ENCODE data around the gene CLGN. TPM values are rescaled to one million over a fixed set of nuclear protein-coding genes. Genes with fewer than 3 reads are reported as not detected.

CLGN gene, protein sequence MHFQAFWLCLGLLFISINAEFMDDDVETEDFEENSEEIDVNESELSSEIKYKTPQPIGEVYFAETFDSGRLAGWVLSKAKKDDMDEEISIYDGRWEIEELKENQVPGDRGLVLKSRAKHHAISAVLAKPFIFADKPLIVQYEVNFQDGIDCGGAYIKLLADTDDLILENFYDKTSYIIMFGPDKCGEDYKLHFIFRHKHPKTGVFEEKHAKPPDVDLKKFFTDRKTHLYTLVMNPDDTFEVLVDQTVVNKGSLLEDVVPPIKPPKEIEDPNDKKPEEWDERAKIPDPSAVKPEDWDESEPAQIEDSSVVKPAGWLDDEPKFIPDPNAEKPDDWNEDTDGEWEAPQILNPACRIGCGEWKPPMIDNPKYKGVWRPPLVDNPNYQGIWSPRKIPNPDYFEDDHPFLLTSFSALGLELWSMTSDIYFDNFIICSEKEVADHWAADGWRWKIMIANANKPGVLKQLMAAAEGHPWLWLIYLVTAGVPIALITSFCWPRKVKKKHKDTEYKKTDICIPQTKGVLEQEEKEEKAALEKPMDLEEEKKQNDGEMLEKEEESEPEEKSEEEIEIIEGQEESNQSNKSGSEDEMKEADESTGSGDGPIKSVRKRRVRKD
- total RNA-seq (ENCODE audit: low replicate concordance) = 22.7 and 37.8 TPM in 2 replicates

DNA sequence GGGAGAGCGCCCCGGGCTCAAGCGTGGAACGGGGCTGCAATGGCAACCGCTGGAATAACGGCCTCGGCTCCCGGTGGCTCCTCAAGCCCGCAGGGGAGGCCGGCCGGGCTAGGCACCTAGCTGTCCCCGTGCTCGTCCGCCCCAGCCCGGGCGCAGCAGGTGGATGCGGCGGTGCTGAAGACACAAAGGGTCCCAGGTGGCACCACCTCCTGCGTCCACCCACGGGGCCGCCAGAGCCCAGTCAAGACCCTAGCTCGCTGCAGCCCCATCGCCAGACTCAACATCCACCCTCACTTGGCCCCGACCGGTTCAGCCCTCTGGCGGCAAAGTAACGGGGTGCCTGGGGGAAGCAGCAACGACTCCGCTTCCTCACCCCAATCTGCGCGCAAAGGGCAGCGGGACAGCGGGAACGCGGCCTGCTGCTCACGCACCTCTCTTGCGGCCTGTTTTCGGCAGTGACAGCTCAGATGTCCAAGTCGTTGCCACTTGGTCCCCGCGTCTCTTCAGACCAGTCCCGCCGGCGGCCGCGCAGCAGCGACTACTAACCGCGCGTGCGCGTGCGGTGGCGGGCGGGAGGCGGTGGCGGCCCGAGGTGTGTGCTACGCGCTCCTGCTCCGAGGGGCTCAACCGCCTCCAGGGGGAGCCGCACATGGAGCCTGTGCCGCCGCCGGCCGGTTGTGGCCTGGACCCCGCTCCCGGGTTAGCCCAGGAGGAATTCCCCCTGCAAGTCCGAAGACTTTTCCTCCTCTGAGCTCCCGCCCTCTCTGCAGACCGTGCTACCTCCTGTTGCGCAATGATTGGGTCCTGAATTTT lies at the start of gene CLGN:
Gene CLGN, minus strand, starts transcription at position 543 of the 813 bp plus-strand sequence. CDS start 14,570 bp downstream, outside the sequence.
- Histone ChIP-seq H3F3A (ENCODE audit: low read depth) (peaks cover 19% of the 10 kb centered on the region), H2AFZ (replicated peaks) (peak within 1 kb of the TSS; percentile 99), H3K4me2 (peak within 1 kb of the TSS; percentile 91), H3K4me1 (peaks cover 13% of the 10 kb centered on the region), H4K20me1 (ENCODE audit: low read depth) (no peaks in the 10 kb centered on the region), H3K9me3 (ENCODE audit: low read depth) (no peaks in the 10 kb centered on the region), H3K4me3 (peak within 1 kb of the TSS; percentile 74), H3K27me3 (peaks cover 6% of the 10 kb centered on the region), H3K9ac (peak within 1 kb of the TSS; percentile 51), H3K36me3 (no peaks in the 10 kb centered on the region), H3K79me2 (ENCODE audit: low read depth) (peaks cover 9% of the 10 kb centered on the region), H3K27ac (peak within 1 kb of the TSS; percentile 40)
- peak; percentile 97 for DNase-seq (ENCODE audit: low spot score)
- peak within 1 kb of the TSS; percentile 48 for H3K27ac Mint-ChIP-seq
- H3K36me3 Mint-ChIP-seq = peaks cover 5% of the 10 kb centered on the region
- H3K27me3 Mint-ChIP-seq (ENCODE audit: insufficient read depth, low read depth) = peaks cover 2% of the 10 kb centered on the region
- H3K4me3 Mint-ChIP-seq = peak within 1 kb of the TSS; percentile 91
- TF ChIP-seq EZH2 (IDR thresholded peaks at IDR 0.05) (peak; percentile 29), EZH2phosphoT487 (IDR thresholded peaks at IDR 0.05) (peak; percentile 34)
- TF ChIP-seq, protein P1, sequence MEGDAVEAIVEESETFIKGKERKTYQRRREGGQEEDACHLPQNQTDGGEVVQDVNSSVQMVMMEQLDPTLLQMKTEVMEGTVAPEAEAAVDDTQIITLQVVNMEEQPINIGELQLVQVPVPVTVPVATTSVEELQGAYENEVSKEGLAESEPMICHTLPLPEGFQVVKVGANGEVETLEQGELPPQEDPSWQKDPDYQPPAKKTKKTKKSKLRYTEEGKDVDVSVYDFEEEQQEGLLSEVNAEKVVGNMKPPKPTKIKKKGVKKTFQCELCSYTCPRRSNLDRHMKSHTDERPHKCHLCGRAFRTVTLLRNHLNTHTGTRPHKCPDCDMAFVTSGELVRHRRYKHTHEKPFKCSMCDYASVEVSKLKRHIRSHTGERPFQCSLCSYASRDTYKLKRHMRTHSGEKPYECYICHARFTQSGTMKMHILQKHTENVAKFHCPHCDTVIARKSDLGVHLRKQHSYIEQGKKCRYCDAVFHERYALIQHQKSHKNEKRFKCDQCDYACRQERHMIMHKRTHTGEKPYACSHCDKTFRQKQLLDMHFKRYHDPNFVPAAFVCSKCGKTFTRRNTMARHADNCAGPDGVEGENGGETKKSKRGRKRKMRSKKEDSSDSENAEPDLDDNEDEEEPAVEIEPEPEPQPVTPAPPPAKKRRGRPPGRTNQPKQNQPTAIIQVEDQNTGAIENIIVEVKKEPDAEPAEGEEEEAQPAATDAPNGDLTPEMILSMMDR (IDR thresholded peaks at IDR 0.05) = peak; percentile 67
- peaks cover 5% of the 10 kb centered on the region for H3K9me3 Mint-ChIP-seq
- H3K4me1 Mint-ChIP-seq = peaks cover 12% of the 10 kb centered on the region

DNA sequence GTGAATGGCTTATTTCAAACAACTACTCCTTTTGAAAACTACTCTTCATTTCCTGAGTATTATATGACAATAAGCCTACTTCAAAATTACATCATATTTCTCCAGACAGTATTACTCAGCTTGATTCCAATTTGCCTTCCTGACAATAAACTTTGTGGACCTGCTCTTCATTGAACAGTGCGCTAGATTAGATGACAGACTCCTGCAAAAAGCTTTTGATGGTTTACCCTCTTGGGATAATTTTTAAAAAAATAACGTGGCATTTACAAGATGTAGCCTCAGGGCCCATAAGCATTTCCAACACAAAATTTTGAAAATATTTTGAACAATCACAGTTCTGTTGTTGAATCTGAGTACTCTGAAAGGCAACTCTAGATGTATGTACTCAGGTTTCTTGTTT lies 44.7 kb upstream of the CLGN start:
- peaks cover 3% of the 10 kb centered on the region for H3K4me1 Mint-ChIP-seq
- DNase-seq (ENCODE audit: low spot score) = no peak
- H3K27me3 Mint-ChIP-seq (ENCODE audit: insufficient read depth, low read depth) = no peaks in the 10 kb centered on the region
- no peak overlapping the region for H3K4me2 ChIP-seq
- H3K27me3 ChIP-seq = no peaks in the 10 kb centered on the region
- no peaks in the 10 kb centered on the region for H3F3A ChIP-seq (ENCODE audit: low read depth)
- H3K27ac ChIP-seq = no peak overlapping the region
- no peaks in the 10 kb centered on the region for H4K20me1 ChIP-seq (ENCODE audit: low read depth)
- no peaks in the 10 kb centered on the region for H3K4me1 ChIP-seq
- no peaks in the 10 kb centered on the region for H3K79me2 ChIP-seq (ENCODE audit: low read depth)
- no peaks in the 10 kb centered on the region for H3K9me3 Mint-ChIP-seq
- H2AFZ ChIP-seq (replicated peaks) = no peak overlapping the region
- no peak overlapping the region for H3K27ac Mint-ChIP-seq
- H3K36me3 ChIP-seq = no peaks in the 10 kb centered on the region
- no peak overlapping the region for H3K4me3 Mint-ChIP-seq
- H3K36me3 Mint-ChIP-seq = no peaks in the 10 kb centered on the region
- H3K9me3 ChIP-seq (ENCODE audit: low read depth) = no peaks in the 10 kb centered on the region
- no peak overlapping the region for H3K9ac ChIP-seq
- H3K4me3 ChIP-seq = no peak overlapping the region
- TF ChIP-seq EZH2 (IDR thresholded peaks at IDR 0.05) (no peak), EZH2phosphoT487 (IDR thresholded peaks at IDR 0.05) (no peak)
- TF ChIP-seq, protein P1 (IDR thresholded peaks at IDR 0.05) = no peak

DNA sequence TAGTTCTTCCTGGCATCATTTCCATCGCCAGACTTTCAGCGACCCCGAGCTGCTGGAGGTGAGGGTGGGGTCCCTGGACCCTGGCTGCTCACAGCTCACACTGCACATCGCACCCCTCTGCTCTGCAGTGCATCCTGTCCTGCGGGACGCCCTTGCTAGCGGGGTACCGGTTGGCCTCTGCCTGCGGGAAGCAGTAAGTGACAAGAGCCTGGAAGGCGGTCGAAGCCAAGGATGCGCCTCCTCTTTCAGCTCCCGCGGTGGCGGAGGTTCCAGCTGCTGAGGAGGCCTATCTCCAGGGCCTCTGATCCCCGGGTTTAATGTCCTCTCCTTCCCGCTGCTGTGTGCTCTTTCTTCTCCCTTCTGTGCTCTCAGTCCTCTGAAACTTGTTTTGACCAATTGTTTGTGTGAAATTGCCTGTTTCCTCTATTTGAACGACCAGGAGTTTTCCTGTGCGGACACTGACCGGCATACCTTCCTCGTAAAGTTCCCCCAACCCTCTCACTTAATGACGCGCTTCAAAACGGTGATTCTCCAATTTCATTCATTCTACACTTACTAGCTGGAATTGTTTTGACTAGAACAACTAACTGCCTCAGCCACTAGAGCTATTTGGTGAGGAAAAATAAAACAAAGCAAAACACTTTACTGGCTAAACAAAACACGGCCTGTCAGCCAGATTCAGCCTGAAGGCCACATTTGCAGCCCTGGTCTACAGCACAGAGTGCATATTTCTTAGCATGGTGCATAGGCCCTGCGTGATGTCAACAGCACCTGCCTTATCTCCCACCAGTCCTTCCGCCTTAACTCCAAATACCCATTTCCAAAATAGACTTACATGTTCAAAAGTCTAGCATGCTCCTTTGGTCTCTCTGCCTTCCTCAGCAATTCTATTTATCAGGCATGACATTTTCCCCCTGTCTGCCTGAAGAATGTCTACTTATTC lies 42.6 kb upstream of the CLGN start:
- peak overlapping the region; percentile 79 for H2AFZ ChIP-seq (replicated peaks)
- H3K4me3 Mint-ChIP-seq = peak overlapping the region; percentile 20

More for the DNA sequence above, 42.6 kb upstream of the CLGN start:
- H3K36me3 Mint-ChIP-seq = no peaks in the 10 kb centered on the region
- H3F3A ChIP-seq (ENCODE audit: low read depth) = no peaks in the 10 kb centered on the region
- H3K4me3 ChIP-seq = no peak overlapping the region
- H3K9me3 ChIP-seq (ENCODE audit: low read depth) = no peaks in the 10 kb centered on the region
- H3K27ac Mint-ChIP-seq = no peak overlapping the region
- peaks cover 3% of the 10 kb centered on the region for H3K4me1 Mint-ChIP-seq
- no peak for TF ChIP-seq EZH2phosphoT487 (IDR thresholded peaks at IDR 0.05)
- no peak for TF ChIP-seq EZH2 (IDR thresholded peaks at IDR 0.05)
- TF ChIP-seq, protein P1 (IDR thresholded peaks at IDR 0.05) = no peak
- H3K4me2 ChIP-seq = no peak overlapping the region
- no peaks in the 10 kb centered on the region for H3K79me2 ChIP-seq (ENCODE audit: low read depth)
- no peak overlapping the region for H3K9ac ChIP-seq
- H3K36me3 ChIP-seq = no peaks in the 10 kb centered on the region
- DNase-seq (ENCODE audit: low spot score) = peak; percentile 25
- H3K27me3 ChIP-seq = no peaks in the 10 kb centered on the region
- no peaks in the 10 kb centered on the region for H4K20me1 ChIP-seq (ENCODE audit: low read depth)
- no peak overlapping the region for H3K27ac ChIP-seq
- H3K4me1 ChIP-seq = no peaks in the 10 kb centered on the region
- no peaks in the 10 kb centered on the region for H3K9me3 Mint-ChIP-seq
- no peaks in the 10 kb centered on the region for H3K27me3 Mint-ChIP-seq (ENCODE audit: insufficient read depth, low read depth)
